Stimulated activated CD8-positive, alpha-beta memory T cell treated with anti-CD3 and anti-CD28 coated beads, Interleukin-2, amount 100 ng/mL, for 48 hours (primary cell): ENCODE data around the gene HSDL2.
"Not testable (repeated sequence)": the region's sequence is repeated elsewhere in the genome, so short reads cannot be mapped to it uniquely, and the experiment has no call there.

Experiments
- DNase-seq, 2 donors: peaks; one replicate each; pipeline ENCODE4 v3.0.0-alpha.2; 2020; ENCODE audit warnings: low read depth in 2 of 2

Gene HSDL2

DNA sequence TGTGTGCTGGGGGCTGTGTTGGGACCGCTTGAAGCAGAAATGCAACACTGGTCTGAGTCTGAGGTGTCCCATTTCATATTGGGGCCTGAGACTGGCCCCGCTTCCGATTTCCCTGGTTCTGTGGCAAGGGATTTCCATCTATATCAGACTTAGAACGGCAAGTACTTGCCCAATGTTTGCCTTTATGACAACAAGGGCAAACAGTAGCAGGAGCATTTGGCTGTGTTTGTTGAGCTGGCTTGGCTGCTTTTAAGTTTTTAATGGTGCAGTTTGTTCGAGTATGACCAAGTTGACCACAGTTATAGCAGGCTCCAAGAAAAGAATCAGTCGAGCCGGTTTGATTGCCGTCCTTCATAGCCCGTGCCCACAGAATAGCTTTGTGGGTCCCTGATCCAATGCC, 17.0 kb downstream of the HSDL2 start:
- DNase-seq = no peak

DNA sequence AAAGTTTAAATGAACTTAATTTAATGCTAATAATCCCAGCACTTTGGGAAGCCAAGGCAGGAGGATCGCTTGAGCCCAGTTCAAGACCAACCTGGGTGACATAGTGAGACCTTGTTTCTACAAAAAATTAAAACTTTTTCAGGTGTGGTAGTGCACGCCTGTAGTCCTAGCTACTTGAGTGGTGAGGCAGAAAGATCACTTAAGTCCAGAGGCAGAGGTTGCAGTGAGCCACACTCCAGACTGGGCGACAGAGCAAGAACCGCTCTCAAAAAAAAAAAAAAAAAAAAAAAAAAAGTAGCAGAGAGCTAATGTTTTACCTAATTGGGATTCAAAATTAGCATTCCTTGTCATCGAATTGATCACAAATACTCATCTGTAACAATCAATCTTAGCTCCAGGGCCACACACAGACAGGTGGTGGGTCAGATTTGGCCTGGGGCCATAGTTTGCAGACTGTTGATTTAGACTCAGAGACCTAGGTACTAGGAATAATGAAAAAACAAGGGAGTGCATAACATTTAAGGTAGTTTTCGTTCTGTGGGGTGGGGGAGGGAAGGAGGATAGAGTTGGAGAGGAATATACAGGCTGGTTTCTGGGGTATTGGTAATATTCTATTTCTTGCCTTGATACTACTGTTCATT, 21.4 kb downstream of the HSDL2 start:
- no peak for DNase-seq

GRCh38 chr9:112403614-112404201, 23.8 kb downstream of the HSDL2 start:
- DNase-seq = no peak

- no peak for DNase-seq
Observed at GRCh38 chr9:112404508-112404932, 24.6 kb downstream of the HSDL2 start.

GRCh38 chr9:112408275-112408674, 28.4 kb downstream of the HSDL2 start:
- no peak for DNase-seq

DNA sequence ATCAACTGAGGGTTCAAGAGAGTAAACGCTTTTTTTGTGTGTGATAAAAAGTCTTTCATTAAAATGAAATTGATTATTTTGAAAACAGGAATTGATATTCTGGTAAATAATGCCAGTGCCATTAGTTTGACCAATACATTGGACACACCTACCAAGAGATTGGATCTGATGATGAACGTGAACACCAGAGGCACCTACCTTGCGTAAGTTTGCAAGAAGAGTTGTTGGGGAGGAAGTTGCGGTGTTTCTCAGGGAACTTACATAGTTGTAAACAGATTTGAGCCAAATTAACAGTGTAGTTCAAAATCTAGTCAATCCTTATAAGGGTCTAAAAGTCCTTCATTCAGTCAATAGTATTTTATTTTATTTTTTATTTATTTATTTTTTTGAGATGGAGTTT, 28.9 kb downstream of the HSDL2 start:
- DNase-seq = no peak

DNA sequence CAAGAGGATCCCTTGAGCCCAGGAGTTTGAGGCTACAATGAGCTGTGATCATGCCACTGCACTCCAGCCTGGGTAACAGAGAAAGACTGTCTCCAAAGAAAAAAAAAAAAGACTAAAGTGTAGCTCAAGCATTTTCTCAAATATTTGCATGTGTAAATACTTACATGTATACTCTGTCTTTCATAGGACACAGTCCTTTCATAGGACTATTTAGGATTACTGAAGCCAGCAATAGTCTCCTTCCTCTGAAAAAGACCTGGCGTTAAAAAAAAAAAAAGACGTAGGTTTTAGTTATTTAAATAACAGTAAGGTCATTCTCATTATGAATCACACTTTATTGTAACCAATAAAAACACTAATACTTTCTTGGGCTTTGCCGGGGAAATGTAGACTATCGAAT, 29.9 kb downstream of the HSDL2 start:
- no peak for DNase-seq

GRCh38 chr9:112411626-112412027, 31.7 kb downstream of the HSDL2 start:
- no peak for DNase-seq

DNA sequence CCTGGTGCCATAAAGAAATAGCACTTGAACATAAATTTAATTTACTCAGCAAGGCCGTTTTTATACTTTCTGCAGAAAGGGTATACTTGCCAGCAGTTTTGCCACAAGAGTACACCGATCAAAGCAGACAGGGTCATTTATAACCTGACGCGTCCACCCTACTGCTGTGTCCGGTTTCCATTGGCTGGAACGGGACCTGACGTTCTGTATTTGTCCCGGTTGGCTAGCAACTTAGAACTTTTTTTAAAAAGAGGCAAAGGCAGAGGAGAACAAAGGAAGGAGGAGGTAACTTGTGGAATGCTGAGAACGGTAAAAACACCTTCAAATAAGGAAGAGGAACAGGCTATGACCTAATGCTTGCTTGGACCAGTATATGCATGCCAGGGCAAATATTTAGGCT, 33.8 kb downstream of the HSDL2 start:
- DNase-seq = not testable (repeated sequence)

DNA sequence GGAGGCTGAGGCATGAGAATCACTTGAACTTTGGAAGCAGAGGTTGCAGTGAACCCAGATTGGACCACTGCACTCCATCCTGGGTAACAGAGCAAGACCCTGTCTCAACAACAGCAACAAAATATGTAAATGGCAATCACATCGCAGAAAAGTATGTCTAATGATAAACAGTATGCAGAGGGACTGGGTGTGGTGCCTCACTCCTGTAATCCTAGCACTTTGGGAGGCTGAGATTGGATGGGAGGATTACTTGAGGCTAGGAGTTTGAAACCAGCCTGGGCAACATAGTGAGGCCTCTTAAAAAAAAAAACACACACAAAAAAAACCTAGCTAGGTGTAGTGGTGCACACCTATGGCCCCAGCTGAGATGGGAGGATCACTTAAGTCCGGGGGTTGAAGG, 40.3 kb downstream of the HSDL2 start:
- DNase-seq = no peak

DNA sequence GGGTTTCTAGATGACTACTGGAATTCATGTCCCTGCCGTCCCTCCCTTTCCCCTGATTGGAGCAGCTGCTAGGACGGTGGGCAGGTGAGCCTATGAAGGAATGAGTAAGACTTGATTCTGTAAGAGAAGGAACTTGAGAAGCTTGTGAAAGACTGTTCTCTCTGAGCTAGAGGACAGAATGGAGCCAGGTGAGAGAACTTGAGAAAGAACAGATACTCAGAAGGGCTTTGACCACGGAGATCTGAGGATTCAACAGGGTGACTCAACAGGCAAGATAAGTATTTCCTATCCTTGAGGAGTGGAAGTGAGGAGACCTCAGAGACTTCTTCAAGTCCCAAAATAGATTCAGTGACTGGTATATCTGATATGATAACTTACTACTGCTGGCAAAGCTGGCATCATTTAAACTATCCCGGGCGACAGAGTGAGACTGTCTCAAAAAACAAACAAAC, 41.9 kb downstream of the HSDL2 start:
- DNase-seq = no peak

DNA sequence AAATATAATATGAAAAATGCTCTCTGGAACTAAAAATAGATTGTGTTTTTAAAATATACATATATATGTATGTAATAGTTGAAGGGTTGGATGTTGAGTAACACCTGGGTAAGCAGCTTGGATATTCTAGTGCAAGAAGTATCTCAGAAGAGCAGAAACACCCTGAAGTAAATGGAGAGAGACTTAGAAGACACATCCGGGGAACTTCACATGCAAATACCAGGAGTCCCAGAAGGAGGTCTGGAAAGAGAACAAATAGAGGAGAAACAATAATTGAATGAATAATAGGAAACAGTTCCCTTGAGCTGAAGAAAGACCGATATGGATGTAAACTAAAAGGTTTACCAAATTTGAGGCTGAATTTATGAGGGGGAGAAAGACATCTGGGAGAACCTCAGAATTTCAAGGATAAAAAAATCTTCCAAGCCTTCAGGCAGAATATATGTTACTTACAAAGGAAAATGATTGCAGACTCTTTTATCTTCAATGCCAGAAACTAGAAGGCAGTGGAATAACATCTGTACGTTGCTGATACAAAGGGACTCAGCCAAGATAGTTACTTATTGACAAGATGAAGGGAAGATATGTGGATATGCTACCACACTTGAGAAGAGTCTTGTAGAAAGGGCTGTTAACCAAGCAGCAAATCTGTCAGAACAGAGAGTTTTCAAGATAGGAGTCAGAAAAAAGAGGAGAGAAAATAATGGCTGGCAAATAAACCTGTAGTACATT, 42.7 kb downstream of the HSDL2 start:
- no peak for DNase-seq

DNA sequence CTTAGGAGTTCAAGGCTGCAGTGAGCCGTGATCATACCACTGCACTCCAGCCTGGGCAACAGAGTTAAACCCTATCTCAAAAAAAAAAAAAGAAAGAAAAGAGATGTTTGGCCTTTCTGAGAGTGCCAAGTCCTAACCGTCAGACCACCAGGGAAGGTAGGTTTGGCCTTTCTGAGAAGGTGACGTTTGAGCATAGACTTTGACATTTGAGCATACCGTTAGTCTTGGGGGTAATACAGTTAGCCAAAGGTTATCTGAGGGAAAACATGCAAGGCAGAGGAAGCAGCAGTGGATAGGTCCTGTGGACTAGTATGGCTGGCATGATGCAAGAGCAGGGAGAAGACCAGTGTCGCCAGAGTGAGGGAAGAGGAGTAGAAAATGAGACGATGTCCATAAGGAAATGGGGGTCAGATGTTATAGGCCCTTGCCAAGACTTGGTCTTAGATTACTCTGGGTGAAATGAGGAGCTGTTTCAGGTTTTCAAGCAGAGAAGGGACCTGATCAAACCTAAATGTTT, 50.2 kb downstream of the HSDL2 start:
- DNase-seq = no peak

GRCh38 chr9:112433499-112434392, 53.8 kb downstream of the HSDL2 start:
- no peak for DNase-seq

DNA sequence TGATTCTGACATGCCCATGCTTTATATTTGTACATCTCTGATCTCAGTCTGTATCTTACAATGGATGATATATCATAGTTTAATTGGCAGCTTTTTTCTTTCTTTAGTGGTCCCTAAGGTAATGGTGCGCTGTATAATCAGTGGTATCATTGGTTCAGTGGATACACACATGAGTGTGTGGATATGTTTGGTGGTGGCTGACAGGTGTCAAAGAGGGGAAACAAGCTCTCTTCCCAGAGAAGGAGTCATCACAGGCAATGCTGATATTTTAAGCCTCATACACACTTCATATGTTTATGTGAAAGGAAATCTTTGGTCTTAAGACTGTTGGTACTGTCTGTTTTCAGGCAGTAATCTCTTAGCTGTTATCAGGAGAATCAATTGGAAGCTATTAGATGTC, 54.6 kb downstream of the HSDL2 start:
- no peak for DNase-seq

GRCh38 chr9:112437406-112437805, 57.5 kb downstream of the HSDL2 start:
- DNase-seq = no peak

DNA sequence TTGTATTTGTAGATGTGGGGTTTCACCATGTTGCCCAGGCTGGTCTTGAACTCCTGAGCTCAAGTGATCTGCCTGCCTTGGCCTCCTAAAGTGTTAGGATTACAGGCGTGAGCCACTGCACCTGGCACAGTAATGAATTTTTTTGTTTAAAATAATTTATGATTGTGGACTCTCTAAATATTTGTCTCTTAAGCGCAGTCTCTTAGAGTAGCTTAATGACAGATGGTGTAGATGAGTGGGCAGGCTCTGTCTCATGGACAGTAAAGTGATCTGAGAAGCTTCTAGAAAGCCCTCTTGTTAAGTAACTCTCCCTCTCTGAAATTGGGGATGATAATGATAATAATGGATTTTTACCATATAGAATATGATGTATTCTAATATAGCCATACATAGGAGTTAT, 59.3 kb downstream of the HSDL2 start:
- no peak for DNase-seq

DNA sequence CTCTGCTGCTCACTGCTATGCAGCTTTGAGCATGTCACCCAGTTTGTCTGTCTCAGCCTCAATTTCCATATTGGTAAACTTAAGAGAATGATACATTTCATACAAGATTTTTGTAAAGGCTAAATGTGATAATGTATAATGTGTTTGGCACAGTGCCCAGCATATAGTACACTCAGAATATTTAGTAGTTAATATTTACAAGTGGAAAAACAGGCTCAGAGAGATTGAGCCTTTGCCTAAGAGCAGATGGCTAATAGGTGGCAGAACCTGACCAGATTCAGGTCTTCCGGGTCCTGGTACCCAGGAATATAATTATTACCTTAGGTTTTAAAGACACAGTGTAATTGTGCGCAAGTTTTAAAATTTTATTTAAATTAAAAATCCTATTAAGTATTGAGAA, 59.9 kb downstream of the HSDL2 start:
- DNase-seq = no peak

- no peak for DNase-seq
Observed at GRCh38 chr9:112443200-112443599, 63.3 kb downstream of the HSDL2 start.

- no peak for DNase-seq
Observed at GRCh38 chr9:112443636-112444035, 63.7 kb downstream of the HSDL2 start.

DNA sequence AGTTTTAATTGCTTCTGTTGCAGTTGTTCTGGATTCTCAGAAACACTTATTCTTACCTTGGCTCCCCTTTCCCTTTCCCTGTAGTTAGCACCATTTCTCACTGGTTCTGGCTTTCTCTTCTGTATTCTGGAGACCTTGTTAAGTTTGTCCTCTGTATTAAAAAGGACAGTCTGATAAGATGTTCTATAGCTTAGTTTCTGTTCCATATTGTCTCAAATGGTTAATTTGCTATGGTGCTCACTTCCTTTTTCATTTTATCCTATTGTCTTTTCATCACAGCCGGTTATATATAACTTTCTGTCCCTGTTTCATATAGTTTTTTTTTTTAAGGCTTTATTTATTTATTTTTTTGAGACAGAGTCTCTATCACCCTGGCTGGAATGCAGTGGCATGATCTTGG, 65.3 kb downstream of the HSDL2 start:
- DNase-seq = no peak

GRCh38 chr9:112446080-112446479, 66.2 kb downstream of the HSDL2 start:
- no peak for DNase-seq
